Fibroblast of skin of left quadriceps (primary cell): ENCODE measurements around the gene RALGPS1.
"Not testable (repeated sequence)": the region's sequence is repeated elsewhere in the genome, so short reads cannot be mapped to it uniquely, and the experiment has no call there.

ENCODE experiments used
- DNase-seq, 2 experiments: peaks; one replicate each; pipeline ENCODE4 v3.0.0-alpha.2; 2013; ENCODE audit warnings: low read depth in 2 of 2

The RALGPS1 gene

DNA sequence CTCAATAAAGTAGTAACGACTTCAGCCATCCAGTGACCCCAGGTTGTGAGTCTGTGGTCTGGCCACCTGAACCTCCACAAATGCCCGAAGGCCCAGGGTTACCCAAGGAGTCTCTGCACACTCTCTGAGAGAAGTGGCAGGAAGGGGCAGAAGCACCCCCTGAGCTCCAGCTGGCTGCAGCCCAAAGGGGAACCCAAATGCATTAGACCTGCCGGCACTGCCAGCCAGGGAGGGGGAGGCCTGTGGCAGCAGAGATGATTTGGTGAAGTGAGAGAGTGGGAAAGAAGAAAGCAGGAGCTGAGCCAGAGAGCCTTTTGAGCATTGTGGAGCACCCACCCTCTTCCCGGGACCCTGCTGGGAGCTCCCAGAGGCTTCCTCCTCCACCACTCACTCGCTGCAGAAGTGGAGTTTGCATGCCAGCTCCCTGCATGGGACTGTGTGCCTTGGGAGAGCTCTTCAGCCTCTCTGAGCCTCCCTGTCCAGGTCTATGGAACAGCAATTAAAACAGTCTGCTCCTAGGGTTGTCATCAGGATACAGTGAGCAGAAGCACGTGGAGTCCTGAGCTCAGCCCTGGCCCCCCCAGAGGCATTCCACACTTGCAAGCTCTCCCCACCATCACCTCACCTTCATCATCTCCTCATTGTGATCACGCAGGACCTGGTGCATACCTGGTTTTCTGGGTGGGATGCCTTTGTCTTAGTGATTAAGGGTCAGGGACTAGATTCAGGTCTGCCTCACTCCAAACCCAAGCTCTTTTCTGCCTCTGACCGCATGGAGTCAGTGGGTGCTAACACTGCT is 221.7 kb downstream of the RALGPS1 start:
- DNase-seq: no peak

DNA sequence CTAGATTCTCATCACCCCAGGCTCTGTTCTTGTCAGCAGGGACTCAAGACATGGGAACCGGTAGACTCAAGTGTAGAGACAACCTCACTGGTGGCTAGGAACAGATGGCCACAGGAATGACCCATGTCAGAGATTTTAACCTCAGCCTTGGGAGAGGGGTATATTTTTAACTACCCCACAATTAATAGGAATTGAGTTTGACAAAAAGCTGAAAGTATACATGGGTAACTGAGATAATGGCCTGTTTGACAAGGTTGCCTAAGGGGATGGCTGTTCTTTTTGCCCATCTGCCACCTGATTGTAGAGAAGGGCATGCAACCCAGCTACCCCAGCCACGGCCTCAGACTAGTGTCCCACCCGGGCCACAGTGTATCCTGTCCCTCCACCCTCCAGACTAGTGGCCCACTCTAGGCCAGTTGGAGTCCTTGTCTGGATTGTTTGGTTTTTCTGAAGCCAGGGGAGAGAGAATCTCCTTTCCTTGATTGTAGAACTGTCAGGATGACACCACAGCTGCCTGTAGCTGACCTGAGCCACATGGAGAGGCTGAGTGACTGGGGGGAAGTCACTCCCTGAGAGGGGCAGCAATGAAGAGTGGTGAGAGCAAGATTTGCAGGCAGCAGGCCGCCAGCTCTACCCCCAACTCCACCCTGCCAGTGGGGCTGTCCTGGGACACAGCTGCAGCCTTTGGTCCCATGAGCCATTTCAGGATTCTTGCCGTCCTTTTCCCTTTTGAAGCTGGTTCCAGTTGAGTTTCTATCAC is 222.5 kb downstream of the RALGPS1 start:
- DNase-seq: no peak

DNA sequence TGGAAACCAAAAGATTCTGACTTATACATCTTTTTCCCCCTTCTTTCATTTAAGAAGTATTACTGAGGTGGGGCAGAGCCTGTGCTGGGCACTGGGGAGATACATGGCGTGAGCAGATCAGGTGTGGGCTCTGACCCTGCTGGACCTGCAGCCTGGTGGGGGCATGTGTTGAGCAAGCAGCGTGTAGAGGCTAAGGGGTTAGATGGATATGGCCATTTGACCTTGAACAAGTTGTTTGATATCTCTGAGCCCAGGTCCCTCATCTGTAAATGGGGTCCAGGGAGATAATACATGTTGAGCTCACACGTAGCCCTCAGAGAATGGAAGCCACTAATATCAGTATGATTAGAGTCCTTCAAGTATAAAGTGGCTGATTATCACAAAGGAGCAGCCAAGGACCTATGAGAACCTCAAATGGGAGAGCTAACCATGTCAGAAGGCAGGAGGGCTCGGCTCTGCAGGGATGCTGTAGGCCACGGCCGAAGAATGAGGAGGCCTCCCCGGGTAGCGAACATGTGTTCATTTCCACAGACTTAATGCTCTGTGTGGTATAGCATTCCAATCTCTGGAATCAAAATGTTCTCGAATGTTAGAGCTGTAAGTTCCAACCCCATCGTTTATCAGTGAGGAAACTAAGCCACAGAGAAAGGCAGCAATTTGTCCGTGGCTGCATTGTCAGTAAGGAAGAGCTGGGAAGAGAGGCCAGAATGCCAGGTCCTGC is 223.2 kb downstream of the RALGPS1 start:
- no peak for DNase-seq

DNA sequence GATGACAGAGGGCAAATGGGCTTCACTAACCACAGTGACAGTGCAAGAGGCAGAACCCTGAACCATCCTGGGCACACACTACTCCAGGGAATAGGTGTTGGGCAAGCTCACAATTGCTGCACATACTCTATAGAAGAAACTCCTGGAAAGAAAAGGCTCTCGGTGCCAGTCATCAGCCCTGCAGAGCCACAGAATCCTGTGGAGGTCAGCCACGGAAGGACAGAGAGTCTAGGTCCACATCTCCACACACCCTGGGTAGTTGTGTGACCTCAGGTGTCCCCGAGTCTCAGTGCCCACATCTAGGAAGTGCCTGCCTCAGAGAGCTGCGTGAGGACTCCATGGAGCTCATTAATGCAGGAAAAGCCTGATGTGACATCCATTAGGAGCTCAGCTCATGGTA is 223.9 kb downstream of the RALGPS1 start:
- no peak for DNase-seq

DNA sequence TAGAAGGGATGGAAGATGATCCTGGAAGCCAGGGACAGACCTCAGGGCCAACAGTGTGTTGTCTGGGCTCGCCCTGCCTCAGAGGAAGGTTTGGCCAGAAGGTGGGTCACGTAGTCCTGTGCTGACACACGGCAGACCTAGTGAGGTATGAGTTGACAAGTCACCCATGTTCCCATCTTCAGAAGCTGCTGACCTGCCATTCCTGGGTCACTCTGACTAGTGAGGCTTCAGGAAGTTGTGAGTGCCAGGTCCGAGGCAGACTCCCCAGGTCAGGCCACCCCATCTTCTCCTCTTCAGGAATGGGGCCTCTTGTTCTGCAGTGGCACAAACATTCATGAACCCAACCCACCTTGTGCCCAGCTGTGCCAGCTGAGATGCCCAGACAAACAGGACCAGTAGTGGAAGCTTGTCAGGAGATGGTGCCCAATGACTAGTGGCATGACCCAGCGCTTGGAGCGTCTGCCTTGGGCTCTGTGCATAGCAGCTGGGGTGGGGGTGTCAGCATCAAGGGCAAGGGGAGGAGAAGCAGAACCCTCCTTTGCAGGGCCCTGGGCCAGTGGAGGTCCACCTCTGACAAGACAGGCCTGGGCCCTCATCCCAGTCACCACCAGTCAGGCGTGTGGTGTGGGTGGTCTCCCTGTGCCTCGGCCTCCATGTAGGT is 224.6 kb downstream of the RALGPS1 start:
- DNase-seq: no peak

DNA sequence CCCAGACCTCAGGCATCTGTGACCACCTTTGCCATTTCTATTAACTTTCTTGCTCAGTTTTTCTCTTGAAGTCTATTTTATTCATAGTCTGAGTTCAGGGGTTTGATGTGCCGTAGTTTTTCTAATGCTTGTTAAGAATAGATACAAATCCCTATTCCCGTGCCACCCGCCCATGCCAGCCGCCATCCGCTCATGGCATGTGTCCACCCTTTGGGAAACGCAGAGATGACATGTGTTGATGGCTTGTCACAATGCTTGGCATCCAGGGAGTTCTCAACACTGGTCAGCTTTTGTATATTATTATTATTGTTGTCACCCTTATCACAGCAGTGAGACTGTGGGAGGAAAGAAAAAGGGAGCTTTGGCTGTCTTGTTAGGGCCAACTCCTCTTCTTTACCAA is 225.2 kb downstream of the RALGPS1 start:
- DNase-seq: no peak

DNA sequence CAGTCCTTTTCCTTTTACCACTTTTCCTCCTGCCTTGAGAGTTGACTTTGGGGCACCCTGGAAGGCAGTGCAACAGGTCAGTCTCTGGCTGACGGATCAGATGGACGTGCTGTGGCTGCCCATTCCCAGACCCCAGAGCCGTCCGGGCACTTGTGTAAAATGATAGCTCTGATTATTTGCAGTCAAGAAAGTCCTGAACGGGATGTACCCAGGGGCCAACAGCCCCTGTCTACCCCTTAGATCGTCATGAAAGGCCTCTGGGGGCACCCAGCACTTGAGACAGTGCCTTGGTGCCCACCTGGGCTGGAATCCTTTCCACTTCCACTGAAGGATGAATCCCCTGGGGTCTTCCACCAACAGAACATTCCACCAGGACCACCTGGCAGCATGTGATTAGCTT is 225.6 kb downstream of the RALGPS1 start:
- no peak for DNase-seq

DNA sequence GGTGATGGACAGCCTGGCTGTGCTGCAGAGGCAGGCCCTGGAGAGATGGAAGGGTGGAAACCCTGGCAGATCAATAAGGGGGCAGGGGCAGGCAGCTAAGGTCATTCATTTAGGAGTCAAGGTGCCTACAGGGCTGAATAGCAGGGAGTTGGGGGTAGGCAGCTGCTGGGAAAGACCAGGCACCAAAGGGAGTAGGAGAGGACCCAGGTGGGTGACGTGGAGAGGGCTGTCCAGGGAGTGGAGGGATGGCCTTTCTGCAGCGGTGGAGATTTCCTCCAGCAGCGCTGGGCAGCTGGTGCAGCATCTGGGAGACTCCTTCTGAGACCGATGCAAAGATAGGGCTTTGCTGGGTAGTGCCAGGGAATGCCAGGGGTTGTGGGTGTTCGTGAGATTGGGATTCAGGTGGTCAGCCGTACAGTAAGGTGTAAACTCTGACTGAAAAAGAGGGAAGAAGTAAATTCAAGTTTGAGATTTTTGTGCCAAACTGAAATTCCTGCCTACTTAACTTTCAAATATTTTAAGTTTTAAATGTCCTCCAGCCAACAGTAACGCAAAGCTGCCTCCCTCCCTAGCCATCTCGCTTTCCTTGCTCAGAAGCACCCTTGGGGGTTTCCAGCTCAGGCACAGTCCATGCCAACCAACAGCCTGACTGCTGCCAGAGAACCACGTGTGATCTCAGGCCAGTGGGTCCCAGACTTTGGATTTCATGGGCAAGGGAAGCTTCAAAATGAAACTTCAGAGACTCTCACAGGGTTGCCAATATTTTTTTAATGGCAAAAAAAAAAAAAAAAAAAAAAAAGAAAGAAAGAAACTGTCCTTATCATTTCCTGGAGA is 226.5 kb downstream of the RALGPS1 start:
- DNase-seq: no peak

DNA sequence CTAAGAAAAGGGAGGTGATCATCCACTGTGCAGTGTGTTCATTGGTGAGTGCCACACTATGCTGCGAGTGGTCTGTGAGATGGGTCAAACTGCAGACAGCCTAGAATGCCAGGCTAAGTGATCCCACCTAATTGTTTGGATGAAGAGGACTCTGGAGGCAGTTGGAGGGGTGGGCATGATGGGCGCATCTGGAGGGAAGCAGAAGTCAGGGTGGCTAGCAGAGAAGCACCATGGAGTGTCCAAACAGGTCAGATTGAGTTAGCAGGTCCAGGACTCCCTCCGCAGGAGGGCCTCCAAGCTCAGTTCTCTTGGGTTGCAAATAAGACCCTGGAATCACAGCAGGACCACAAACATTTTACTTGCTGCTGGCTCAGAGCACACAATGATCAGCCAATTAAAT is 227.7 kb downstream of the RALGPS1 start:
- no peak for DNase-seq

DNA sequence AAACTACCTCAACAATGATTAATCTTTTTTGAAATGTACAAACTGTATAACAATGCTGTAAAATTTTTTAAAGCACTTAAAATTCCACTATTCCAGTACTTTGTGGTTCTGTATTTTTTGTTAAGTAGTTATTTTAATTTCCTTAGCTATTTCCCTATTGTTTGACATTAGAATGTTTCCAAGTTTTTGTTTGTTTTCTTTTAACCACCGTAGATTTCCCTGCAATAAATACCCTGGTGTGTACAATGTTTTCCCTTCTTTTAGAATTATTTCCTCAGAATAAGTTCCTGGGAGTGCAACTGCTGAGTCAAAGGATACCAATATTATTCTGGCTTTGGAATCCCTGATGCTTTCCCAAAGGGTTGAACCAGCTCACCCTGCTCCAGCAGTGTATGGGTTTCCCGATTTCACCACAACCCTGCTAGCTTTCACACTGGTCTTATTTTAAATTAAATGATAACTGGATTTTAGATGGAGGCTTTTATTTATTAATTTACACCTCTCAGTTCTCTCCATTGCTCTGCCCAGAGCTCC is 228.4 kb downstream of the RALGPS1 start:
- DNase-seq: no peak

DNA sequence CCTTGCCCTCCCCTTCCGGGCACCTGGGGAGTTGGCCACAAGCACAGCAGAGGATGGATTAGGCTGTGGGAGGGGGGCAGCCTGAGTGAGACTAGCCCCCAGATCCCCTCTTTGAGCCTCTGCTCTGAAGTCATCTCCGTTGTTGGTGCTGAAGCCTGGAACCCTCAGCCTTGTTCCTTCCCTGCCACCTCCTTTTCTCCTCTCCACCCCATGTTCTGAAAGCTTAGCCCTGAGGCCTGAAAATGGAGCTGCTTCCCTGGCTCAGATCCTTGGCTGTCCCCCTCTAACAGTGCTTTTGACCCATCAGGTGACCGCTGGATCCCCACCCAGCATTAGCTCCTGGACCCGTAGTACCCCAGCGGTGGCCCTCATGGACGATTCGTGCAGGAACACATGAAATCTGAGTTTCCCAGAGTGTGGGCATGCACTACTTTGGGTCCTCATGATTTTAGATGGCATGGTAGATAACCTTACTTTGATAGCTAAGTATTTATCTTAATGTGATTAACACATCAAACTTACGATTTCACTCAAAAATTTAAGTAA is 229.4 kb downstream of the RALGPS1 start:
- no peak for DNase-seq

DNA sequence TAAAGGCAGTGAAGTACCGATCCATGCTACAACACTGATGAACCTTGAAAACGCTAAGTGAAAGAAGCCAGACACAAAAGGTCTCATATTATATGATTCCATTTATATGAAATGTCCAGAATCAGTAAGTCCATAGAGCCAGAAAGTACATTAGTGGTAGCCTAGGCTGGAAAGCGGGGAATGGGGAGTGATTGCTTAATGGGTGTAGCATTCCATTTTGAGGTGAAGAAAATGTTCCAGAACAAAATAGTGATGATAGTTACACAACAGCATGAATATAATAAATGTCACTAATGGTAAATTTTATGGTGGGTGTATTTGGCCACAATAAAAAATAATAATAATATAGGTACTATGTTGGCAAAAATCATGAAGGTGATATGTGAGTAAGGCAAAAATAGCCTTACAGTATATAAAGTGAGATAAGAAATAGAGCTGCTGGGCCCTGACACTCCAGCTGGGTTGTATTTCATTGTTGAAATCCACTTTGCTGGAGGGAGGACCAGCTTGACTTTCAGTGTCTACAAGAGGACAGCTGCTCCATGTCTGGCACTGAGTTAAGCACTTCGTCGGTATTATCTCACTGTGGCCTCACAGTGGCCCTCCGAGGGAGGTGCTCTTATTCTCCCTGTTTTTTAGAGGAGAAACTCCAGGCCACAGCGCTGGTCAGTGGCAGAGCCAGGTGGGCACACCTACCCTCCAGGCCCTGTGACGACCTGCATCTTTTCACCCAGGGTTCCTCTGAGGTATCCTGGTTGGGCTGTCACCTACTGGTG is 230.3 kb downstream of the RALGPS1 start:
- no peak for DNase-seq

DNA sequence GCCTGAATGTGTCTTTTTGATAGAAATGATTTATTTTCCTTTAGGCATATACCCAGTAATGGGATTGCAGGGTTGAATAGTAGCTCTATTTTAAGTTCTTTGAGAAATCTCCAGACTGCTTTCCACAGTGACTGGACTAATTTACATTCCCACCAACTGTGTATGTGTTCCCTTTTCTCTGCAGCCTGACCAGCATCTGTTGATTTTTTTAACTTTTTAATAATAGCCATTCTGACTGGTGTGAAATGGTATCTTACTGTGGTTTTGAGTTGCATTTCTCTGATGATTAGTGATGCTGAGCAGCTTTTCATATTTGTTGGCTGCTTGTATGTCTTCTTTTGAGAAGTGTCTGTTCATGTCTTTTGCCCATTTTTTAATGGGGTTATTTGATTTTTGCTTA is 232.3 kb downstream of the RALGPS1 start:
- not testable (repeated sequence) for DNase-seq

DNA sequence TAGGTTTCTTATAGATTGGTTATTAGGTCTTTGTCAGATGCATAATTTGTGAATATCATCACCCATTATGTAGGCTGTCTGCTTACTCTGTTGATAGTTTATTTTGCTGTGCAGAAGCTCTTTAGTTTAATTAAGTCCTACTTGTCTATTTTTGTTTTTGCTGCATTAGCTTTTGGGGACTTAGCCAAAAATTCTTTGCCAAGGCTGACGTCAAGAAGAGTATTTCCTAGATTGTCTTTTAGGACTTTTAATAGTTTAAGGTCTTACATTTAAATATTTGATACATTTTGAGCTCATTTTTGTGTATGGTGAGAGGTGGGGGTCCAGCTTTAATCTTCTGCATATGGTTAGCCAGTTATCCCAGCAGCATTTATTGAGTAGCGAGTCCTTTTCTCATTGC is 232.7 kb downstream of the RALGPS1 start:
- no peak for DNase-seq

DNA sequence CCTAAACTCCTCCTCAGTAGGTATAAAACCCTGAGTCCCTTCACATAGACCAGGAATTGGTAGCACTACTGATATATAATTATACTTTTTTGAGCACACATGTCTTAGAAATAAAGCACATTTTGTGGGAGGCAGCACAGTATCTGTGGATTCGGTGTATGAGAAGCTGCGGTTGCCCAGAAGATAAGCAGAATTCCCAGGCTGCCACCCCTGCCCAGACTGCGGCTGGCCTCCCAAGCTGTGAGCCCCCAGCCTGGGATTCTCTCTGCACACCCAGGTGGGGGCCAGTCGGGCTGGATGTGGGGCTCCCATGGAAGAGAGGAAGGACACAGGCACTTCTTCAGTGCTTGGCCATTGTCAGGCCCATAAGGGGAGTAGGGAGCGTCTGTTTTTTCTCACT is 233.4 kb downstream of the RALGPS1 start:
- no peak for DNase-seq

DNA sequence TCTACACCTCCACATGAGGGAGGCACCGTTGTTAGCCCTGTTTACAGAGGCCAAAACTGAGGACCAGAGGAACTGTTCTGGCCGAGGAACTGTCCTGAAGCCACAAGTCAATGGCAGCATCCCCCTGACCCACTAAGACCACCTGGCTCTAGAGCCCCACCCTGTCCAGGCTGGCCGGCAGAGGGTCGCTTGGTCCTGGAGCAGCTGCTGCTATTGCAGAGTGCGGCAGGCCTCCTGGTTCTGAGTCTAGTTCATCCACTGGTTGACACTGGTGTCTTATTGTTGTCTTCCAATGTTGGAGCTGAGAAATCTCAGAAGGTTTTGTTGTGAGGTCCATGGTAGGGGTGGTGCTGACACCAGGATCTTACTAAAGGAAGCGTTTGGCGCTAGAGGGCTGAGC is 234.4 kb downstream of the RALGPS1 start:
- DNase-seq: no peak

DNA sequence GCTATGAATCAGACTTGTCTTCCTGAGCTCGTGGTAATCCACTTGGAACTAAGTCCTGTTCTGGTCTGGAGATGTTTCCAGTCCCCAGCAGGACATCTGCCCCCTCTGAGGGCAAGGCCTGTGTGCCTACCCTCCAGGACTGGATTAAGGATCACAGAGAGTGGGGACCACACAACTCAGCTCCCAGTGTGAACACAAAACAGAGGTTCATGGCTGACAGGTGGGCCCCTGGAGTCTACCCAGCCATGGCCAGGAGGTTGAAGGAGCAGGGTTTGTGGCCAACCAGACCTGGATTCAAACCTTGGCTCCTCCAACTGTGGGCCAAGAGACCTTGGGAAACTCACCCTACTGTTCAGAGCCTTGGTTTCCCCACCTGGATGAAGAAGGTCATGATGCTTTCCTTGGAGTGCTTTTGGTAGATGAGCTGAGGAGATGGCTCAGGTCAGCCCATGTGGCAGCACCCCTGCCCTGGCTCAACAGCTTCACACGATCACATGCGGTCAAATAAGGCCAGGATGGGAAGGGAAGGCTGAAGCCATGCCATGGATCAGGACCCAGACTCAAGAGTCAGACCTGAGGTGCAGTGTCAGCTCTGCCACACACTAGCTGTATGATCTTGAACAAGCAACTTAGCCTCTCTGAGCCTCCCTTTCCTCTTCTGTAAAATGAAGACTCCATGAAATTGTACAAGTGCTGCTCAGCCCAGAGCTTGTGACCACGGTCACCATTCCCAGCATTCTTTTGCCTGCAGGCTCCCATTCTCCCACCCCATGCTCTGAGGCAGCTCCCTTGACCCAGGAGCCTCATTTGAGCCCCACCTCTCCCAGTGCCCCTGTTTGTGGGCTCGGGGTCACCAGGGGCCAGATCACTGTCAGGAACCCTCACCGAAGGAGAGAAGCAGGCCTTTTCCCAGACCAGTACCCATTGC is 235.1 kb downstream of the RALGPS1 start:
- no peak for DNase-seq

DNA sequence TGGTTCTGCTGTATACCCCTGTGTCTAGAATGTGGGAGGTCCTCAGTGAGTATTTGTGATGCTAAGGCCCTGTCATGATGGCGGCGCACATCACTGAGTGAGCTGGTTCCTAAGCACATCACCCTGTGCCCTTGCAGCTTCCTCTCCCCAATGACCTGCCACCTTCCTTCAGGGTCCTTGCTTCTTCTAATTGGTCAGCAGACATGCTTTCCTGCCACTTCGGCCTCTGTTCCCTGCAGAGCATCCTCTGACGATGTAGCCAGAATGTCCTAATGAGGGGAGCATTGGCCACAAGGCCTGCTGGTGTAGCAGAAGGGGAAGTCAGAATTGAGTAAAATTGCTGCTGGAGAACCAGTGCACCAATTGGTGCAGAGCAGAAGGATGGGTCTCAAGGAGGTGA is 238.9 kb downstream of the RALGPS1 start:
- no peak for DNase-seq

DNA sequence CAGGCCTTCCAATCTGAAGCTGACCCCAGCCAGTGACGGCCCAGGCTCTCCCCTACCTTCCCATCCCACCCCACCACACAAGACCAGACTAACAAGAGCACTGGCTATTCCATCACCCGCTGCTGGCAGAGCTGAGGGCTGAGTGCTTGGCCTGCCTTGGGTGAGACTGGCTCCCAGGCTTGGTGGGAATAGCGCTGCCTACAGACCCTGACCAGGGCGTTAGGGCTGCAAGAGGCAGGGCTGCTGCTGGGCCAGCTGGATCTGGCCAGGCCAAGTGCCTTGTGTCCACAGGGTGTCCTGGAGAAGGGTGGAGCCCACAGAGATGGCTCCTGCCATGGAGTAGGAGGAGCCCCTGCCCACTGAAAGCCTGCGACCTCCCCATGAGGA is 239.4 kb downstream of the RALGPS1 start:
- DNase-seq: no peak
